Right renal pelvis (tissue), 4 donors: Measurements from ENCODE around the gene TMEM123. TPM values are rescaled to one million over a fixed set of nuclear protein-coding genes. Genes with fewer than 3 reads are reported as not detected.
"Not testable (repeated sequence)": the region's sequence is repeated elsewhere in the genome, so short reads cannot be mapped to it uniquely, and the experiment has no call there.

Experiments used
- DNase-seq, 4 donors: peaks; one replicate each; pipeline ENCODE4 v3.0.0-alpha.2; 2013; ENCODE audit warnings: low read depth in 4 of 4, low spot score in 3 of 4, missing footprints in 1 of 4
- polyA plus RNA-seq, 4 donors: library from polyadenylated mRNA; unstranded; fragments of 120-200 nt; gene quantifications; one replicate each; pipeline ENCODE4 v1.2.1, GENCODE V29; 2013; ENCODE audit not compliant: insufficient read length in 4 of 4

TMEM123 gene
- polyA plus RNA-seq, 4 donors, result 274 to 353 (median 340) TPM

DNA sequence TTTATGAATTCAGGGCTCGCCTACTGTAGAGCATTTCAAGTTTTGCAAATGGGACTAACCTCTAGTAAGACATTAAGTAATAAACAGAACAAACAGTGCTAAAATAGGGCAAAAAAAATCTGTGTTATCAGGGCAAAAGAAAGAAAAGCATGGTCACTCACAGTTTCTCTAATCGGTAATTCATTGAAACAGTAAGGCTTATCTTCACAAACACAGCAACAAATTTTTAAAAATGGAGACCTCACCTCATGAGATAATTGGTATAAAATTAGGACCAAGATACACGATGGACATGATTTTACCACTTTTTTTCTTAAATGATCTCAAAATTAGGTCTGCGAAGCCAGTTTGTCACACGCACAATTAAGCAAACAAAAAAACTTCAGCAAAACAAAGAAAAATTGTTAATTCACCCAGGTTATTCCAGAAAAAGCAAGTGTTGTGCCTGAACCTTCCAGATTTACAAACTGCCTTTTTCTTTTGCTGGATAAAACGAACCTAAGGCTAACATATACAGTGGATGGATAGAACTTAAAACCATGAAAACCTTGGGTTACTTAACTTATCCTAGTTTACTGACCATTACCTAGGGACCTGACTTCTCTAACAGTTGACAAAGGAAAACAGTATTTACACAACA, 1.4 kb downstream of the TMEM123 start:
- DNase-seq, result no peak

DNA sequence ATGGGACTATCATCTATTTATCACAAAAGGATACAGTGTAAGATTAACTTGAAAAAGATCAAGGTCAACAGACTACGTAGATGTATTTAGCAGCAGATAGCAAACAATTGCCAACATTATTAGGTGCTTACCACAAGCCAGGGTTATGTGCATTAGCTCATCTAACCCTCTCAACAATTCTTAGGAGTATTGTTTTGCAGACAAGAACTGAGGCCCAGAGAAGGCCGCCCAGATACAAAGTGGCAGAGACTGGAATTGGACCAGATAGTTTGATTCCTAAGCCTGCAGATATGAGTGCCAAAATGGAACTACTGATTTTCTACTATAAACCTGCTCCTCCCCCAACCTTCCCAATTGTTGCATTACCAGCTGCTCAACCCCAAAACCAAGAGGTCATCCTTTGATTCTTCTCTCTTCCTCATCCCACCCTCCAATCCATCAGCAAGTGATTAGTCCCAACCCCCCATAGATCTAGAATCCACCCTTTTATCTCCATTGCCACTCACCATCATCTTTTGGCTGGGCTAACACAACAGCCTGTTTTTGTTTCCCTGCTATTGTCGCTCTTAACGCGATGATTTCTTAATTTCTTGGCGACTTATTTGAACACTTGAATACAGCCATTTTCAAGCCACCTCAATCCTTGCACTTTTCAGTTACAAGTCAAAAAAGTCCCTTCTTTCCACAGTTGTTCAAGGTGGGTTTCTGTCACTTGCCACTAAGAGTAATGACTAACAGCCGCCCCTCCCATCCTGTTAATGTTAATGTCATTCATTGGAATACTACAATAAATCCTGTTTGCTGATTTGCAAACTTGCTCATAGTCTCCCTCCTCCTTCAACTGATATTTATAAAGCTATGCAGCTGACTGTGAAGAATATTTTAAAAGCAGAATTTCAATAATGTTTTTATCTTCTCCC, 2.7 kb downstream of the TMEM123 start:
- no peak for DNase-seq

DNA sequence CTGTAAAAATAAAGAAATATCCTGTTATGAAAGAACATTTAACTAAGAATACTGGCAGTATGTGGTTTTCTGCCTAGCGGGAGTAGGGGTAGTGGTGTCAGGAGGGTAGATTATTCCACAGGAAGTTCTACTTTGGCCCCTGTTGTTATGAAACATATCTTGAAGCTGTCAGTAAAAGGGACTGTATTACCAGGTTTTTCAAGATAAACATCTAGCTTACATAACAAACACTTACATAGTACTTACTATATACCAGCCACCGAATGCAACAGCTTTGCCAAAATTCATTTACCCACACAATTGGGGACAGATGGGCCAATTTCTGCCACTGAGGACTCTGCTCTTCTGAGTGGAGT, 3.7 kb downstream of the TMEM123 start:
- DNase-seq, result no peak

DNA sequence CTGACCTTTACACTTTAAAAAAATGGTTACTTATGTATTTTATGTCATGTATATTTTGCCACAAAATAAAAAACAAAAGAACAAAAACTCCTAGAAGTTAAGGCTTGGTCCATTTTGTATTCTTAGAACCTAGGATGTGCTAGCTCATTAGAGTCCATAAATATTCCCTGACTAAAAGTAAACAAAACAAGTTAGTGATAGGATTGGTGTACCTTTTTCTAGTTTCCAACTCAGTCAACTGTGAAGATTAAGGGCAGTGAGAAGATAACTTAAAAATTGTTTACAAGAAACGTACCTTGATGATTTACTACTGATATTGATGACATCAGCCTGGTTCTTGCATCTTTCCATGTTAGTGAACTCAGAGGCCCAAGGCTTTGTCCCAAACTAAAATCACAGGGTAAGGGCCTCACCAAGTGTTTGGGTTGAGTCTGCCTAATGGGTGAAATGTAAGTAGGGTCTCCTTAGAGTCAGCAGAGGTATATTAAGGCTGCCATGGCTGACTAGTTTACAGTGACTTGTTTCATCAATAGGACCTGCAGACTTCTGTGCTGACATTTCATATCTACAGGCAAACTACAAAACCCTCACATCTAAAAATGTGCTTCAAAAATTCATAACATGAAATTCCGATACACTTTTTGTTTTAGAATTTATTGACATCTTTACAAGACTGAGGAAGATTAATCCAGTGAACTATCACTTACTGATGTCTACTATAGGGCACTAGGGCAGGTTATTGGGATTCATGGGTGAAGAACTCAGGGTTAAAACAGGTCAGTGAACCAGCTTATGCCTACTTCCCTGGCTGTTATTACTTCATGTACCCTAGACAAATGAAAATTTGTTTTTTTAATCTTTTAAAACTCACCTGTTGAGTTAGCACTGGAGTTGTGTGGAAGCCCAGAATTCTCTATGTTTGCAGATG, 4.4 kb downstream of the TMEM123 start:
- DNase-seq, result no peak

DNA sequence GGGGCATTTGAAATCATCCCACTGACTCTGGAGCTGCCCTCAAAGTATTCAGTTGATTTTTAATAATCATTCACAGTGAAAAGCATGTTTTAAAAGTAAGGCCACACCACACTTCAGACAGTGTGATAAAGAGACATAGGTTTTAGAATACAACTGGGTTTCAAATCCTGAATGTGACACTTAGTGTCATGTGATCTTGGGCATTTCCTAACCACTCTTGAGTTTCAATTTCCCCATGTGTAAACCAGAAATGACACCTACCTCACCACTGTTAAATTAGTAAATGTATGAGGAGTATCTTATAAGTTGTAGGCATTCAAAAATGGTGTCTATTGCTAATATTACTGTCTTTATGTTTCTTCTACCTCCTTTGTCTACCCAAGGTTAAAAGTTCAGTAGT, 5.4 kb downstream of the TMEM123 start:
- DNase-seq, result no peak

DNA sequence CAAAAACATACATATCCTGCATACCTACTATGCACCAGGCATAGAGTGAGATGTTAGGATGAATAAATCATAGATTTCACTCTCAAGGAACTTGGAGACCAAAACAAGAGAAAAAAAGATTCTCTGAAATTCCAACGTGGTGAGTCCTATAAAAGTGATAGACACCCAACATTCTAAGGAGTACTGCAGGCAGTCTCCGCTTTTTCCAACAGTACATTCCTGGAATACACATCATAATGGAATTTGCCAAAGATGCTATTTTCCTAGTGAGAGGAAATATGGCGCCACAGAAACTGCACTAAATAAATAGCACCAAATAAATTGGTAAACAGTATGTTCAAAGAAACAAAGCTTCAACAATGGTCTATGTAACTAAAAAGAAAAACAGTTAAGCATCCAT, 6.0 kb downstream of the TMEM123 start:
- no peak for DNase-seq

DNA sequence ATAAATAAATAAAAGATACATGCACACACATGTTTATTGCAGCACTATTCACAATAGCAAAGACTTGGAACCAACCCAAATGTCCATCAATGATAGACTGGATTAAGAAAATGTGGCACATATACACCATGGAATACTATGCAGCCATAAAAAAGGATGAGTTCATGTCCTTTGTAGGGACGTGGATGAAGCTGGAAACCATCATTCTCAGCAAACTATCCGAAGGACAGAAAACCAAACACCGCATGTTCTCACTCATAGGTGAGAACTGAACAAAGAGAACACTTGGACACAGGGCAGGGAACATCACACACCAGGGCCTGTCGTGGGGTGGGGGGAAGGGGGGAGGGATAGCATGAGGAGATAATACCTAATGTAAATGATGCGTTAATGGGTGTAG, 7.9 kb downstream of the TMEM123 start:
- DNase-seq, result not testable (repeated sequence)

DNA sequence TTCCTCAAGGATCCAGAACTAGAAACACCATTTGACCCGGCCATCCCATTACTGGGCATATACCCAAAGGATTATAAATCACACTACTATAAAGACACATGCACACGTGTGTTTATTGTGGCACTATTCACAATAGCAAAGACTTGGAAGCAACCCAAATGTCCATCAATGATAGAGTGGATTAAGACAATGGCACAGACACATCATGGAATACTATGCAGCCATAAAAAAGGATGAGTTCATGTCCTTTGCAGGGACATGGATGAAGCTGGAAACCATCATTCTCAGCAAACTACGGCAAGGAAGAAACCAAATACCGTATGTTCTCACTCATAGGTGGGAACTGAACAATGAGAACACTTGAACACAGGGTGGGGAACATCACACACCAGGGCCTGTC, 8.4 kb downstream of the TMEM123 start:
- DNase-seq, result not testable (repeated sequence)

DNA sequence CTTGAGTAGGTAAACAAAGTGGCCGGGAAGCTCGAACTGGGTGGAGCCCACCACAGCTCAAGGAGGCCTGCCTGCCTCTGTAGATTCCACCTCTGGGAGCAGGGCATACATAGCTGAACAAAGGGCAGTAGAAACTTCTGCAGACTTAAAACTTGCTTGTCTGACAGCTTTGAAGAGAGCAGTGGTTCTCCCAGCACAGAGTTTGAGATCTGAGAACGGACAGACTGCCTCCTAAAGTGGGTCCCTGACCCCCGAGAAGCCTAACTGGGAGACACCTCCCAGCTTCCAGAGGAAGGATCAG, 13.6 kb downstream of the TMEM123 start:
- DNase-seq, result not testable (repeated sequence)

DNA sequence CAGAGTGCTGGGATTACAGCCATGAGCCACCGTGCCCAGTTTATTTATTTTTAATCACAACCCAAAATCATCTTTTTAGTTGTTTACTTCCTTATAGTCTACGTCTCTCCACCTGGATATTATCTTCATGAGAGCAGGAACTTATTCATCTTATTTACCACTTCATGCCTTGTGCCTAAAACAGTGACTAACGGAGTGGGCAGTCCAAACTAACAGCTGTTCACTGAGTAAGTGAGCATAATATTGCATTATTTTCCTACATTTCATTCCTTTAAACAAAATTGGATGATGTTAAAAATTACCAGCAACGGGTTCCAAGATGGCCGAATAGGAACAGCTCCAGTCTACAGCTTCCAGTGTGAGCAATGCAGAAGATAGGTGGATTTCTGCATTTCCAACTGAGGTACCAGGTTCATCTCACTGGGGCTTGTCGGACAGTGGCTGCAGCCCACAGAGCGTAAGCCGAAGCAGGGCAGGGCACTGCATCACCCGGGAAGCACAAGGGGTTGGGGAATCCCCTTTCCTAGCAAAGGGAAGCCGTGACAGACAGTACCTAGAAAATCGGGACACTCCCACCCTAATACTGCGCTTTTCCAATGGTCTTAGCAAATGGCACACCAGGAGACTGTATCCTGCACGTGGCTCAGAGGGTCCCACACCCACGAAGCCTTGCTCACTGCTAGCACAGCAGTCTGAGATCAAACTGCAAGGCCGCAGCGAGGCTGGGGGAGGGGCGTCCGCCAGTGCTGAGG, 14.1 kb downstream of the TMEM123 start:
- DNase-seq, result no peak

DNA sequence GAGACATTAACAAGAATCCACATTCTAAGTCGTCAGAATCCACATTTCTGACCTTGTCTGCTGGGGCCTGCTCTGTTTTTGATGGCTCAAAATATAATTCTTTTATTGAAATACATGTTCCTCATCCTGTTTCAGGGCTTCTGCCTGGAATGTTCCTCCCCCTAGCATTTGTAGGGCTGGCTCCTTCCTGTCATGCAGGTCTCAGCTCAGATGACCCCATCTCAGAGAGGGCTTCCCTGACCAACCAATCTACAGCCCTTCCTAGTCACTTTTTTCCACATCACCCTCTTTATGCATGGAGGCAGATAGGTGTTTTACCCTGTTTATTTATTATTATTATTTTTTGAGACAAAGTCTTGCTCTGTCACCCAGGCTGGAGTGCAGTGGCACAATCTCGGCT, 14.8 kb downstream of the TMEM123 start:
- no peak for DNase-seq

DNA sequence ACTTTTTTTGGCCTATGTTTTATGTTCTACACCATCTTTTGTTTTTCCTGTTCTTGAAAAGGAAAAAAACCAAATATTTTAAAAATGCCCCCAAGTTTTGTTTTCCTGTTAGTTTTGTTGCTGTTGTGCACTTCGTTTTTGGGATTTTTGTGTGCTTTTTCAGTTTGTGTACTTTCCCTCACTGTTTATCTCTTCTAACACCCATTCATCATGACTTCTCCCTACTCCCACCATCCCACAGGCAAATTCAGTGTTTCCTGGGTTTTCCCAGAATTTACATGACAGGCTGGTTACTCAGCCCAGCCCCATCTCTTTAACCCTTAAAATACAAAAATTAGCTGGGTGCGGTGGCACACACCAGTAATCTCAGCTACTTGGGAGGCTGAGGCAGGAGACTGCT, 15.6 kb downstream of the TMEM123 start:
- DNase-seq, result no peak

DNA sequence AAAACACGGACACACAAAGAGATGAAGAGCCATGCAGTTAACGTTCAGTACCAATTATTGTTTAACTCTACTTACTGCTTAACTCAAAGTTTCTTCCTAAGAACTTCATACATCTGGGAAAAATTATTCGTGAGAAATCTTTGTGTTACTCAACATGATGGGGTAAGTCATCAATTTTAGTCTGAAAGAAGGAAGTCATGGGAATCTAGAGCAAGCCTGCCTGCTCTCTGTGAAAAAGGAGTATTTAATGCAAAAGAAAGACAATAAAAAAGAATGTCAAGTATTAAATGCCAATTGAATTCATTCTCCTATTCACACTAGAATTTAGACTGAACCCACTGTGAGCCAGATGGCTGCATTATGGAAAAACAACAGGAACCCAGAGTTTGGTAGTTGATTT, 16.0 kb downstream of the TMEM123 start:
- no peak for DNase-seq

DNA sequence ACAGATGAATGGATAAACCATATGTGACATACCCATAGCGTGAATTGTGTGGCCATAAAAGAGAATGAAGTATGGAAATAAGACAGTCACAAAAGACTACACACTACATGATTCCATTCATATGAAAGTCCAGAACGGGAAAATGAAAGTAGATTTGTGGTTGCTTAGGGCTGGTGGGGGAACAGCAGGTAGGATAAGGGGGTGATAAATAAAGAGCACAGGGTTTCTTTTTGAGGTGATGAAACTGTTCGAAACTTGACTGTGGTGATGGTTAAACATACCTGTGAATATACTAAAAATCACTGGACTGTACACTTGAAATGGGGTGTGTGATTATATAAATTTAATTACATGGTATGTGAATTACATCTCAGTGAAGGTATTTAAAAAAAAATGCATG, 16.9 kb downstream of the TMEM123 start:
- no peak for DNase-seq

DNA sequence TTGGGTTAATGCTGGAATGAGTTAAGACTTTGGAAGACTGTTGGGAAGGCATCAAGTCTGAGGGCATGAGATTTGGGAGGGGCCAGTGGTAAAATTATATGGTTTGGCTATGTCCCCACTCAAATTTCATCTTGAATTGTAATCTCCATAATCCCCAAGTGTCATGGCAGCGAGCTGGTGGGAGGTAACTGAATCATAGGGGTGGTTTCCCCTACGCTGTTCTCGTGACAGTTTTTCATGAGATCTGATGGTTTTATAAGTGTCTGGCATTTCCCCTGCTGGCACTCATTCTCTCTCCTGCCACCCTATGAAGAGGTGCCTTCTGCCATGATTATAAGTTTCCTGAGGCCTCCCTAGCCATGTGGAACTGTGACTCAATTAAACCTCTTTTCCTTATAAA, 19.0 kb downstream of the TMEM123 start:
- not testable (repeated sequence) for DNase-seq

DNA sequence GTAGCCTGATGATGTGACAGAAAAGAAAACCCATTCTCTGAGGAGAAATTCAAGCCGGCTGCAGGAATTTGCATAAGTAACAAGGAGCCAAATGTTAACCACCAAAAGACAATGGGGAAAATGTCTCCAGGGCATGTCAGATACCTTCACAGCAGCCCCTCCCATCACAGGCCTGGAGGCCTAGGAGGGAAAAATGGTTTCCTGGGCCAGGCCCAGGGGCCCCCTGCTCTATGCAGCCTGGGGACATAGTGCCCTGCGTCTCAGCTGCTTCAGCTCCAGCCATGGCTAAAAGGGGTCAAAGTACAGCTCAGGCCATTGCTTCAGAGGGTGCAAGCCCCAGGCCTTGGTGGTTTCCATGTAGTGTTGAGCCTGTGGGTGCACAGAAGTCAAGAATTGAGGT, 20.0 kb downstream of the TMEM123 start:
- not testable (repeated sequence) for DNase-seq

DNA sequence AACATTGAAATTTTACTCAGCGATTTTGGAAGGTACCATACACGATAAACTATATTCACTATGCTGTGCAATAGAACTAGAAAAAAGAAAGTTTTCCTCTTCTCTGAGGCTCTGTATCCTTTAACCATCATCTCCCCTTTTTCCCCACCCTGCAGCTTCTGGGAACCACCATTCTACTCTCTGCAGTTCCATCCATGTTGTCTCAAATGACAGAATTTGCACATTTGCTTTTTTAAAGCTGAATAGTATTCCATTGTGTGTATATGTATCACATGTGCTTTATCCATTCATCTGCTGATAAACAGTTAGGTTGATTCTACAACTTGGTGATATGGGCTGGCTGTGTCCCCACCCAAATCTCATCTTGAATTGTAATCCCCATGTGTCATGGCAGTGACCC, 21.2 kb downstream of the TMEM123 start:
- DNase-seq, result no peak

DNA sequence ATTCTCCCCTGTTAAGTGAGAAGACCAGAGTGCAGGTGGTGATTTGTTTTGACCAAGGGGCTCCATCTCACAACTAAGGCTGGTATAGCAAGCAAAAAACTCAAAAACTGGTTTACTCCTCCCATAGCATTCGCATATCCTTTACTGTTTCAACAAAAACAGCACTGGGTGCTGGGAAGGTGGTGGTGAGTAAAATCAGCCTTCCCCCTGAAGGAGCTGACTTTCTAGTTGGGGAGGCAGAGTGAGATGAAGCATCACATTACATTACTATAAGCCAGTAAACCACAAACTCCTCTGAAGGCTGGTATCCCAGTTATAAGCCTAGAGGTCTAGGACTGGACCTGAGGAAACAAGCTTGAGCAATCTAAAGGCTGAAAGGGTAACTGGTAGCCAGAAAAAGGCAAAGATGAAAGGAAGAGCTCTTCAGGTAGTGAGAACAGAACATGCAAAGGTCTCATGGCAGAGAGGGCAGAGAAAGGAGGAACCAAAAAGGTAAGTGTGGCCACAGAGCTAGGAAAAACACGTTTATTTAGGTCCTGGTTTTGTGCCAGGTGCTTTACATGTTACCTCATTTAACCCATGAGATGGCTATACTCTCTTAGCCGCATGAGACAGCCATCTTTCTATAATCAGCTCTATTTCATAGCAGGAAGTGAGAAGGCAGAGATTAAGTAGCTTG, 22.3 kb downstream of the TMEM123 start:
- DNase-seq, result no peak

DNA sequence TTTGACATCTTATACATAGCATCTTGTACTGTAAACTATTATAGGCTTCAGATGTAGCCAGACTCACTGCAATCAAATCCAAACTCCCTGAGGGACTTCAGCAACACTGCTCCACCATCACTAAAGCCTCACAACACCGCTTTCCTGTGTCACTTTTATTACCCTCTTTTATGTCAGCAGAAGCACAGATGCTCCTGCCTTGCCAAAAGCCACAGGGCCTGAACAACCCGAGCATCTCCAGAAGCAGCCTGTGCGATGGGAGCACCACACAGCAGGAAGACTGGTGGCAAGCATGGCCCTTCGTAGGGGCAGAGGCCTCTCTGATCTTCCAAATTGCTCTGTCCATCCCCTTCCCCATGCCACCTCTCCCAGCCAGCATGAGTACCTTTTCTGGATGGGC, 22.9 kb downstream of the TMEM123 start:
- no peak for DNase-seq

DNA sequence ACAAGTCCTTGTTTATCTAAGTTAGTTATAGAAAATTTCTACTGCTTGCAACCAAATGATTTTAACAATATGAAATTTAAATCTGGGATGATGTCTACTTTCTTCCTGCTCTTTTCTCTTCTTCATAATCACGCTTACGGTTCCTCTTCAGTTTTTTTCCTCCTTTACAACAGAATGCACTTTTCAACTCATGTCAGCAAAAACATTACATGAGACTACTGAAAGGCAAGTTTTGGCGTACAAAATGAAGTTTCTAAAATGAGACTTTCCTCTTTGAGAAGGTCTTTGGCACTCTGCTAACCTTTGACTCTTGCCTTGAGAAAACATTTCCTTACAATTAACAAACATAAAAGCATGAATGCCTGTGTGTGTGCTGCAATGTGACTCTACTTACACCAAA, 23.3 kb downstream of the TMEM123 start:
- DNase-seq, result no peak
